Upper lobe of right lung (tissue), 1 donor: ENCODE data around the gene PACS2. TPM values are rescaled to one million over a fixed set of nuclear protein-coding genes. Genes with fewer than 3 reads are reported as not detected.
"Not testable (repeated sequence)": the region's sequence is repeated elsewhere in the genome, so short reads cannot be mapped to it uniquely, and the experiment has no call there.

ENCODE experiments used
- ATAC-seq: fragments of 200-7000 bp; cut with Tn5 transposase; one replicate; pipeline ENCODE4 v1.9.1; 2020; ENCODE audit warnings: mild to moderate bottlenecking, moderate library complexity
- DNase-seq: peaks from one replicate; pipeline ENCODE4 v3.0.0-alpha.2; 2020
- H3K27ac ChIP-seq: fragments of 200-600 bp; one replicate; pipeline ENCODE4 v1.8.0; 2022
- H3K27me3 ChIP-seq: fragments of 200-600 bp; one replicate; pipeline ENCODE4 v1.8.0; 2022; ENCODE audit warnings: mild to moderate bottlenecking
- H3K36me3 ChIP-seq: fragments of 200-600 bp; one replicate; pipeline ENCODE4 v1.8.0; 2022
- H3K4me1 ChIP-seq: fragments of 200-600 bp; one replicate; pipeline ENCODE4 v1.8.0; 2022
- H3K4me3 ChIP-seq: fragments of 200-600 bp; one replicate; pipeline ENCODE4 v1.8.0; 2022; ENCODE audit warnings: mild to moderate bottlenecking
- H3K9me3 ChIP-seq: fragments of 200-600 bp; one replicate; pipeline ENCODE4 v1.8.0; 2022
- intact Hi-C: fragments of 100-400 bp; cut with DNase I; formaldehyde crosslinking; loops from one replicate; pipeline ENCODE4 v1.11.0; 2022
- total RNA-seq: library from RNA; stranded (reverse); fragmentation: NEBNext Ultra II Directional; extraction: Animal tissue kit (Norgen Biotek cat#: 25700); gene quantifications from one replicate; pipeline ENCODE4 v1.2.1, GENCODE V29; 2021
- TF ChIP-seq, protein P1 (sequence below): fragments of 200-600 bp; IDR thresholded peaks from one replicate; pipeline ENCODE4 v1.8.0; 2022; ENCODE audit warnings: antibody characterized with exemption
- donor health status: DM: no; HTN: yes; CAD: no; lungs with severe emphysema.

The PACS2 gene
- total RNA-seq, 1 donor from 2014 or later: 86.6 TPM

- no peaks in the 10 kb centered on the region for H3K27me3 ChIP-seq
- no peak for ATAC-seq
- H3K4me3 ChIP-seq: no peak overlapping the region
- no peak for DNase-seq
- H3K9me3 ChIP-seq: no peaks in the 10 kb centered on the region
- H3K36me3 ChIP-seq: no peaks in the 10 kb centered on the region
- intact Hi-C loops: no loop called here
- H3K27ac ChIP-seq: no peak overlapping the region
- peaks cover 41% of the 10 kb centered on the region for H3K4me1 ChIP-seq
- TF ChIP-seq, protein P1, sequence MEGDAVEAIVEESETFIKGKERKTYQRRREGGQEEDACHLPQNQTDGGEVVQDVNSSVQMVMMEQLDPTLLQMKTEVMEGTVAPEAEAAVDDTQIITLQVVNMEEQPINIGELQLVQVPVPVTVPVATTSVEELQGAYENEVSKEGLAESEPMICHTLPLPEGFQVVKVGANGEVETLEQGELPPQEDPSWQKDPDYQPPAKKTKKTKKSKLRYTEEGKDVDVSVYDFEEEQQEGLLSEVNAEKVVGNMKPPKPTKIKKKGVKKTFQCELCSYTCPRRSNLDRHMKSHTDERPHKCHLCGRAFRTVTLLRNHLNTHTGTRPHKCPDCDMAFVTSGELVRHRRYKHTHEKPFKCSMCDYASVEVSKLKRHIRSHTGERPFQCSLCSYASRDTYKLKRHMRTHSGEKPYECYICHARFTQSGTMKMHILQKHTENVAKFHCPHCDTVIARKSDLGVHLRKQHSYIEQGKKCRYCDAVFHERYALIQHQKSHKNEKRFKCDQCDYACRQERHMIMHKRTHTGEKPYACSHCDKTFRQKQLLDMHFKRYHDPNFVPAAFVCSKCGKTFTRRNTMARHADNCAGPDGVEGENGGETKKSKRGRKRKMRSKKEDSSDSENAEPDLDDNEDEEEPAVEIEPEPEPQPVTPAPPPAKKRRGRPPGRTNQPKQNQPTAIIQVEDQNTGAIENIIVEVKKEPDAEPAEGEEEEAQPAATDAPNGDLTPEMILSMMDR: no peak
Measured at GRCh38 chr14:105333020-105333490, 18.5 kb downstream of the PACS2 start.

- no peak overlapping the region for H3K27ac ChIP-seq
- ATAC-seq (no peak), DNase-seq (no peak)
- H3K4me3 ChIP-seq: no peak overlapping the region
- peaks cover 37% of the 10 kb centered on the region for H3K4me1 ChIP-seq
- intact Hi-C loops: no loop called here
- H3K36me3 ChIP-seq: no peaks in the 10 kb centered on the region
- TF ChIP-seq, protein P1: no peak
- H3K27me3 ChIP-seq: no peaks in the 10 kb centered on the region
- no peaks in the 10 kb centered on the region for H3K9me3 ChIP-seq
Measured at GRCh38 chr14:105333613-105334364, 19.2 kb downstream of the PACS2 start.

GRCh38 chr14:105334383-105335230, 20.1 kb downstream of the PACS2 start:
- Histone ChIP-seq H3K4me3 (no peak overlapping the region), H3K9me3 (no peaks in the 10 kb centered on the region), H3K4me1 (peaks cover 32% of the 10 kb centered on the region), H3K27me3 (no peaks in the 10 kb centered on the region), H3K36me3 (no peaks in the 10 kb centered on the region), H3K27ac (no peak overlapping the region)
- DNase-seq (no peak), ATAC-seq (no peak)
- intact Hi-C loops: no loop called here
- TF ChIP-seq, protein P1: no peak

DNA sequence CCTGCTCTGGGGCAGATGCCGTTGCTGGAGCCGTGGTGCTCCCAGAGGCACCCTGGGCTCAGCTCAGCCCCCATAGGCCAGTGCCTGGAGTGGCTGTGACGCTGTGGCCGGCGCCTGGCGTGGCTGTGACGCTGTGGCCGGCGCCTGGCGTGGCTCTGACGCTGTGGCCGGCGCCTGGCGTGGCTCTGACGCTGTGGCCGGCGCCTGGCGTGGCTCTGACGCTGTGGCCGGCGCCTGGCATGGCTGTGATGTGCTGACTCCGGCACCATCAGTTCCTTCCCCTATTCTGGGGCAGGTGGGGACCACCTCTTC, 20.6 kb downstream of the PACS2 start:
- H3K27me3 ChIP-seq, intact Hi-C loops, H3K4me3 ChIP-seq, H3K27ac ChIP-seq, H3K9me3 ChIP-seq, DNase-seq, ATAC-seq, H3K36me3 ChIP-seq: not testable (repeated sequence)
- H3K4me1 ChIP-seq: peaks cover 32% of the 10 kb centered on the region

DNA sequence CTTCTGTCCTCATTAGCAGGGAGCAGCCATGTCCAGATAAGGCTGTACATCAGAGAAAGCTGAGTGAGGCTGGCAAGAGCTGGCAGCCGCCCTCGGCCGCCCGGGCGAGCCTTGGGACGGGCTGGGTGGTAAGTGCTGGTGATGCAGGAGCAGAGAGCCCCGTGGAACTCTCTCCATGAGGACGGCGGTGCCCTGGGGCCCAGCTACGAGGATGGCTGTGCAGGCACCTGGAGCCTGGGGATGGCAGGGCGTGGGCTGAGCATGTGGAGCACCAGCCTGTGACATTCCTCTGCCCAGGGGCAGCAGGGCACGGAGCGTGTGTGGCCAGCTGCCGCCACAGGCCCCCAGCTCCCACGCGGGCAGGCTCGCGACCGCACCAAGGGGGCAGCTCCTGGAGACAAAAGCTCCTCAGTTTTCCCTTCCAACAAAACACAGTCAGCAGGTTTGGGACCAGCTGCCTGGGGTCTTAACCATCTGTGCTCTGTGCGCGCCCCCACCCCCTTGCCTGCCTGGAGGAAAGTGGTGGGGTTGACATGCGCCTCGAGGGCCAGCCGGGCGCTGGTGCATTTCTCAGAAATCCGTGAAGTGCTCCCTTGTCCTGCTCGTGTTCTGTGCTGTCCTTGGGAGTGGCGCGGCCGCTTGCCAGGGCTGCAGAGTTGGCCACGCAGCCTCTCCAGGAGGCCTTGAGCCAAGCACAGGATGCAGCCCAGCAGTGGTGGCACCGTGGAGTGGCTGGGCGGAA, 21.4 kb downstream of the PACS2 start:
- DNase-seq (no peak), ATAC-seq (no peak)
- H3K4me1 ChIP-seq: peaks cover 25% of the 10 kb centered on the region
- H3K36me3 ChIP-seq: no peaks in the 10 kb centered on the region
- no peaks in the 10 kb centered on the region for H3K9me3 ChIP-seq
- no peak overlapping the region for H3K4me3 ChIP-seq
- H3K27ac ChIP-seq: no peak overlapping the region
- TF ChIP-seq, protein P1: no peak
- intact Hi-C loops: no loop called here
- no peaks in the 10 kb centered on the region for H3K27me3 ChIP-seq
